Mucosa of descending colon (tissue), 3 donors: Measurements from ENCODE around the gene GPR55. TPM values are rescaled to one million over a fixed set of nuclear protein-coding genes. Genes with fewer than 3 reads are reported as not detected.

Source experiments
- ATAC-seq: fragments of 200-7000 bp; cut with Tn5 transposase; one replicate; pipeline ENCODE4 v1.9.1; 2020; ENCODE audit warnings: mild to moderate bottlenecking, moderate library complexity
- DNase-seq, 3 donors: peaks; one replicate each; pipeline ENCODE4 v3.0.0-alpha.2; 2020
- H3K36me3 ChIP-seq: fragments of 200-600 bp; one replicate; pipeline ENCODE4 v1.8.0; 2021; ENCODE audit warnings: low read depth, mild to moderate bottlenecking
- H3K4me1 ChIP-seq: fragments of 200-600 bp; one replicate; pipeline ENCODE4 v1.8.0; 2021; ENCODE audit warnings: low read depth, mild to moderate bottlenecking
- H3K4me3 ChIP-seq: fragments of 200-600 bp; one replicate; pipeline ENCODE4 v1.8.0; 2021; ENCODE audit warnings: mild to moderate bottlenecking
- H3K9me3 ChIP-seq: fragments of 200-600 bp; one replicate; pipeline ENCODE4 v1.8.0; 2021; ENCODE audit warnings: mild to moderate bottlenecking
- intact Hi-C, 2 donors: fragments of 100-400 bp; cut with DNase I in 1 of 2; cut with micrococcal nuclease in 1 of 2; formaldehyde crosslinking; loops; one replicate each; pipeline versions ENCODE4 v1.11.0 to v1.11.1; 2022; cut with DNase I, micrococcal nuclease
- total RNA-seq, 3 donors: library from RNA; stranded (reverse); fragmentation: NEBNext Ultra II Directional in 2 of 3; extraction: Animal tissue kit (Norgen Biotek cat#: 25700) in 2 of 3; gene quantifications; one replicate each; pipeline versions ENCODE4 v1.2.1 to v1.2.4, GENCODE V29; 2021 to 2023
- TF ChIP-seq, protein P1 (sequence below): fragments of 200-600 bp; IDR thresholded peaks from one replicate; pipeline ENCODE4 v1.8.0; 2022; ENCODE audit warnings: antibody characterized with exemption, mild to moderate bottlenecking
- donor health status: DM: no; HTN: no; CAD: no; lungs with moderate emphysema.
- donor health status: DM: no; HTN: no; CAD: no.
- donor health status: DM: no; HTN: yes; CAD: no.

The GPR55 gene
- total RNA-seq, 3 donors from 2014 or later = 0.99 to 1.1 (median 1.1) TPM

DNA sequence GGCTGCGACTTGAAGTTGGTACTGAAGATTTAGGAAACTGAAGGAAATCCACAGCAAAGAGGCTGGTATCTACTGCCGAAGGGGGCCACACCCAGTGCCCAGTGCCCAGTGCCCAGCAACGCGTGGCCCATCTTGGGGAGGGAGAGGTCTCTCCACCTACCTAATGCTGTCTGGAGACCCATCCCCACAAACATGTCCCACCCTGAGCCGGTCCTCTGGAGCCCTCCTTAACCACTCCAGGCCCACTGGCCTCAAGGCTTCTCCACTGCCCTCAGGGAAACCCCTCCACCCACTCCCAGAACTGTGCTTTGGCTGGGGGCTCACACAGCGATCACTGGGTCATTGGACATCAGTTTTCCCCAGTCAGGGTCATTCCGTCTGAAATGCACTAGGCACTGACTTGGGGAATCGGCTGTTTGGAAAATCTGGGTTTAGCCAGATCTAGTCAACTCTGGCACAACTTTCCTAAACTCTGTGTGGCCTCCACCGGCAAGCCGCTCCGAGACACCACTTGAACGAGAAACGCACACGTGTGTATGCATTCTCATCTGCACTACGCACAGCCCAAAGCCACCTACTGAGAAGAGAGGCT is 20.1 kb downstream of the GPR55 start:
- H3K36me3 ChIP-seq = no peaks in the 10 kb centered on the region
- no peaks in the 10 kb centered on the region for H3K9me3 ChIP-seq
- peaks cover 3% of the 10 kb centered on the region for H3K4me1 ChIP-seq
- TF ChIP-seq, protein P1, sequence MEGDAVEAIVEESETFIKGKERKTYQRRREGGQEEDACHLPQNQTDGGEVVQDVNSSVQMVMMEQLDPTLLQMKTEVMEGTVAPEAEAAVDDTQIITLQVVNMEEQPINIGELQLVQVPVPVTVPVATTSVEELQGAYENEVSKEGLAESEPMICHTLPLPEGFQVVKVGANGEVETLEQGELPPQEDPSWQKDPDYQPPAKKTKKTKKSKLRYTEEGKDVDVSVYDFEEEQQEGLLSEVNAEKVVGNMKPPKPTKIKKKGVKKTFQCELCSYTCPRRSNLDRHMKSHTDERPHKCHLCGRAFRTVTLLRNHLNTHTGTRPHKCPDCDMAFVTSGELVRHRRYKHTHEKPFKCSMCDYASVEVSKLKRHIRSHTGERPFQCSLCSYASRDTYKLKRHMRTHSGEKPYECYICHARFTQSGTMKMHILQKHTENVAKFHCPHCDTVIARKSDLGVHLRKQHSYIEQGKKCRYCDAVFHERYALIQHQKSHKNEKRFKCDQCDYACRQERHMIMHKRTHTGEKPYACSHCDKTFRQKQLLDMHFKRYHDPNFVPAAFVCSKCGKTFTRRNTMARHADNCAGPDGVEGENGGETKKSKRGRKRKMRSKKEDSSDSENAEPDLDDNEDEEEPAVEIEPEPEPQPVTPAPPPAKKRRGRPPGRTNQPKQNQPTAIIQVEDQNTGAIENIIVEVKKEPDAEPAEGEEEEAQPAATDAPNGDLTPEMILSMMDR = no peak
- intact Hi-C loops = loop anchor here in 1 of 2 donors (10.0 kb wide), 1 partner anchor 50 kb away; no protein-coding TSS in a partner anchor
- ATAC-seq (no peak), DNase-seq (peak in 2 of 3 donors; percentile 19 to 30)
- no peak overlapping the region for H3K4me3 ChIP-seq

DNA sequence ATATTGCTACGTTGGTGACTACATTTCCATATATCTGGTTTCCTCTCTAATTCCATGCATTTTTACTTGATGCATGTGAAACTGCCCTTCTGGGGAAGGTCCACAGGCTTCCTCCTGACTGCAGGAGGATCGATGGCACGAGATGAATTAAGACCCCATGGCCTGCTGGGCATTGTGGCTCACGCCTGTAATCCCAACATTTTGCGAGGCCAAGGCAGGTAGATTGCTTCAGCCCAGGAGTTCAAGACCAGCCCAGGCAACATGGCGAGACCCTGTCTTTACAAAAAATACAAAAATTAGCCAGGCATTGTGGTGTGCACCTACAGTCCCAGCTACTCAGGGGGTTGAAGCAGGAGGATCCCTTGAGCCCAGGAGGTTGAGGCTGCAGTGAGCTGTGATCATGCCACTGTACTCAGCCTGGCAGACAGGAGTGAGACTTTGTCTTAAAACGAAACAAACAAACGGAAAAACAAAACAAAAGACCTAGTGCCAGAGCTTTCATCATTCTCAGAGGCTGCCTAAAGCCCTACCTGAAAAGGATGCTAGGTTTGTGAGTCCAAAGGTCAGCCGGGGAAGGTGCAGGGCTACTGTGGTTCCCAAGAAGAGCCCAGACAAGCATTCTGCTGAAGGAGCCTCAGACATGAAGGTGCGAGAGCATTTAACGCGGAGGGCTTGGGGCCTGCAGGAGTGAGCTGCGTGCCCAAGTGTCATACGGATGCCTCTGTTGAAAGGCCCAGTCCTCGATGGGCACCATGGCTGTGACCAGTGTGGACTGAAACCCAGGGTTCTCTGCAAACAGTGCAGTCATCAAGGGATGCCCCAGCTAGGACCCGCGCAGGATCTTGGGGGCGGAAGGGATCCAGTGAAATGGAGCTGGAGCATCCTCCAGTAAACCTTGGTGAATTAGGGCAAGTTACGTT is 21.6 kb downstream of the GPR55 start:
- Histone ChIP-seq H3K9me3 (no peaks in the 10 kb centered on the region), H3K4me1 (no peaks in the 10 kb centered on the region), H3K4me3 (no peak overlapping the region), H3K36me3 (no peaks in the 10 kb centered on the region)
- TF ChIP-seq, protein P1 = no peak
- intact Hi-C loops = loop anchor here in 1 of 2 donors (10.0 kb wide), 1 partner anchor 49 kb away; no protein-coding TSS in a partner anchor
- no peak for ATAC-seq
- peak in 2 of 3 donors; percentile 17 to 34 for DNase-seq

DNA sequence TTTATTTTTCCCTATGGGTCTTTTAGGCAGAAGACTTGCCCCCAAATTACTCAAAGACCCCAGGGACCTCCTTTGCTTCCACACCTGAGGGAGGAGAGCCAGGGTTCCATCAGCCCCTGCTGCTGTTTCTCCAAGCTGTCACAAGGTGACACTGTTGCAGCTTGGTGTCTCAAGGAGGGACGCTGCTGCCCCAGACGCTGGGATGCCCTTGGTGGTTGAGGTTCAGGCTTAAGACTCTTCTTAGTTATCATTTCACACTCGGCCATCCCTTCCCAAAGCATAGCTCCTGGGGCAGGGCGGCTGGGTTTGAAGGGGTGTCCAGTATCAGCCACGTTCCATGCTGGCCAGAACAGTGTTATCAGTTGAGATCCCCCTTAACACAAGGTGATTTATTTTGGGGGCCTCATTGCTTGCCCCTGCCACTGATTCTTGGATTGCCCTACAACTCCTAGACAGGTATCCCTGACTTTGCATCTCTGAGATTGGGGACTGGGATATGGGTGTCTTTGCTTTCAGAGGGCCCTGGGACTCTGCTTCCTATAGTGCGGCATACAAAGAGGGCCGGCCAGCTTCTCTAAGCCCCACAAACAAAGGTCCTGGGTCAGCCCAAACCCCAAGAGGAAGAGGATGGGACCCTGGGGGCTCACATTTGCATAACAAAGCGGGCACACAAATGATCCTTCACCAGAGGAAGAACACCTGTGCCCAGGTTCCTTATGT is 22.7 kb downstream of the GPR55 start:
- no peaks in the 10 kb centered on the region for H3K36me3 ChIP-seq
- ATAC-seq (peak; percentile 77), DNase-seq (peak in 2 of 3 donors; percentile 53 to 58)
- H3K9me3 ChIP-seq = no peaks in the 10 kb centered on the region
- H3K4me1 ChIP-seq = no peaks in the 10 kb centered on the region
- intact Hi-C loops = loop anchor here in 1 of 2 donors (10.0 kb wide), 1 partner anchor 48 kb away; no protein-coding TSS in a partner anchor
- no peak overlapping the region for H3K4me3 ChIP-seq
- TF ChIP-seq, protein P1 = peak; percentile 41

DNA sequence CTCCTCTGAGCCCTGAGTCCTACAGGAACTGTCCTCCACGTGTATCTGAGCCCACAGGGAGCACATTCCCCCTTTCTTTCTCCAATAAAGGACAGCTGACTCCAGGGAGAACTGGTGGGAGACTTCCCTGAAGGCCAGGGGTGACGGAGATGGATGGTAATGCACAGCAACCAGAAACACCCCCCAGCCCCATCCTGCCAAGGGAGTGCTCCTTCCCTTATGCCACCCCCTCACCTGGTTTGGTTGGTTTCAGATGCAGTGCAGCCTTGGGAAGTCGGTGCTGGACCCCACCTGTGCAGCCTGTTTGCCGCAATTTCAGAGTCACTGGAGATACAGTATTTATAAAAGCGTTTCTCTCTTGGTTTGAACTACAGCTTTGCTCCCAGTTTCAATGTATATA is 24.0 kb downstream of the GPR55 start:
- TF ChIP-seq, protein P1 = no peak
- Histone ChIP-seq H3K9me3 (no peaks in the 10 kb centered on the region), H3K4me3 (no peak overlapping the region), H3K36me3 (no peaks in the 10 kb centered on the region), H3K4me1 (peaks cover 7% of the 10 kb centered on the region)
- ATAC-seq = no peak
- no peak for DNase-seq
- intact Hi-C loops = loop anchor here in 1 of 2 donors (10.0 kb wide), 1 partner anchor 46 kb away; no protein-coding TSS in a partner anchor

DNA sequence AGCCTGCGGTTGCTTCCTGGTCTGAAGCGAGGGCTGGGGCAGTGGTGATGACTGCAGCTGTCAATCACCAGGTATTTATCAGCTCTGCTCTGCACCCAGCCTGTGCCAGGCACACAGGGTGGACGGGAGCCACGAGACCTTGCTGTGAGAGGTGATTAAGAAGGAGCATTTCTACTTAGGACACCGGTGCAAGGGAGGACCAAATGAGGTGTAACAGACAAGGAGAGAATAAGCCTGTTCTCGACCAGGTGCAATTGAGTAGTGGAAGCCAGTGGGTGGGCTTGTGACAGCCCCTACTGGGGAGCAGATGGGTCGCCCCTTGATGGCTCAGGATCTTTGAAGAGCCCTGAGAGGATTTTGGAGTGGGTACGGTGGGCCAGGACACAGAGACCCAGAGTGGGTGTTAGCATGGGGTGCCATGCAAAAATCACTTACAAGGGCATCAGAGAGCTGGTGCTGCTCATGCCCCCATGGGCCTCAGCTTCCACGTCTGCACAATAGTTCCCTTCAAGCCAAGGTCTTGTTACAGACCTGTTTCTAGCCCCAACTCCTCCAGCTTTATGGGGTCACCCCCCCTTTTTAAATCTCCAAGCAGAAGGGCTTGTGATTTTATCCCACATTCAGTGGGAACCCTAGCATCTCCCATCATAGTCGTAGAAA is 24.6 kb downstream of the GPR55 start:
- peak in 1 of 3 donors; percentile 1 for DNase-seq
- TF ChIP-seq, protein P1 = no peak
- intact Hi-C loops = loop anchor here in 1 of 2 donors (10.0 kb wide), 1 partner anchor 46 kb away; no protein-coding TSS in a partner anchor
- no peaks in the 10 kb centered on the region for H3K36me3 ChIP-seq
- ATAC-seq = no peak
- H3K4me1 ChIP-seq = peaks cover 11% of the 10 kb centered on the region
- no peaks in the 10 kb centered on the region for H3K9me3 ChIP-seq
- H3K4me3 ChIP-seq = no peak overlapping the region
